ENCODE data around the gene YEATS4. TPM values are rescaled to one million over a fixed set of nuclear protein-coding genes. Genes with fewer than 3 reads are reported as not detected.

Gene YEATS4
- total RNA-seq, 1 experiment from 2014 or later = 37.8 TPM

DNA sequence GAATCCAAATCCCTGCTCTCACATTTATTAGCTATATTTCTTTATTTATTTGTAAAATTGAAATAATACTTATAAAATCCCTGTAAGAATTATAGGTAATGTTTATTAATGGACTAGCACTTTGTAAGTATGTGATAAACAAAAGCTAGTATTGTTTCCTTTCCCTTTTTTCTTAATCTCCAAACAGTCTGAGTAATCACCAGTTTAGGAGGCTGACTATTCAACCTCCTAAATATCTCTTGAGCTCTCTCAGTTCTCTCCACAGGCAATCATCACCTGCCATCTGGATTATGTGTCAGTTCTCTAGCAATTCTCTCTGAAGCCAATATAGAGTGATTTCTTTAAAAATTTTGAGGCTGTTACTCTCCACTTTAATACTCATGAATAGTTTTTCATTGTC, 20.6 kb upstream of the YEATS4 start:
- in situ Hi-C loops (cut with HindIII; ENCODE audit: low sequenced_read_pairs) = no loop called here
- DNase-seq (ENCODE audit: low spot score) = no peak

GRCh38 chr12:69339999-69340398, 19.5 kb upstream of the YEATS4 start:
- DNase-seq (ENCODE audit: low spot score) = no peak
- in situ Hi-C loops (cut with HindIII; ENCODE audit: low sequenced_read_pairs) = no loop called here

GRCh38 chr12:69341328-69341727, 18.2 kb upstream of the YEATS4 start:
- DNase-seq (ENCODE audit: low spot score) = no peak
- in situ Hi-C loops (cut with HindIII; ENCODE audit: low sequenced_read_pairs) = no loop called here

GRCh38 chr12:69342421-69342820, 17.1 kb upstream of the YEATS4 start:
- in situ Hi-C loops (cut with HindIII; ENCODE audit: low sequenced_read_pairs) = no loop called here
- no peak for DNase-seq (ENCODE audit: low spot score)

DNA sequence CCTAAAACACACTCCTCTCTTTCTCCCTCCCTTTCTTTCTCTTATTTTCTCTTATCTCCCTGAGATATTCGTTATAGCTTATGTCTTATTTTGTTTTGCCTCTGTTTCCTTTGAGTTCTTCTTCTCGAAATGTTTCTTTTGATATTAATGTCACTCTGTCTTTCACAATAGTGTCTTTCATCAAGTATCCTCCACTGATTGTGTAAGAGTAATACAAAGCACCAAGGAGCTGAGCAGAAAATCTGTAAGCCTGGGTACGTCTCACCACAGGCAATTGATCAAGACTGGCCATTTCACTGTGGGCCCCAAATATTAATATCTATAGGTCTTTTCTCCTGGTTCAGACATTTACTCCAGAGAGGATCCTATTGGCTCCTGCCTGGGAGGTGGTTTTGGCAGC, 16.2 kb upstream of the YEATS4 start:
- no peak for DNase-seq (ENCODE audit: low spot score)

DNA sequence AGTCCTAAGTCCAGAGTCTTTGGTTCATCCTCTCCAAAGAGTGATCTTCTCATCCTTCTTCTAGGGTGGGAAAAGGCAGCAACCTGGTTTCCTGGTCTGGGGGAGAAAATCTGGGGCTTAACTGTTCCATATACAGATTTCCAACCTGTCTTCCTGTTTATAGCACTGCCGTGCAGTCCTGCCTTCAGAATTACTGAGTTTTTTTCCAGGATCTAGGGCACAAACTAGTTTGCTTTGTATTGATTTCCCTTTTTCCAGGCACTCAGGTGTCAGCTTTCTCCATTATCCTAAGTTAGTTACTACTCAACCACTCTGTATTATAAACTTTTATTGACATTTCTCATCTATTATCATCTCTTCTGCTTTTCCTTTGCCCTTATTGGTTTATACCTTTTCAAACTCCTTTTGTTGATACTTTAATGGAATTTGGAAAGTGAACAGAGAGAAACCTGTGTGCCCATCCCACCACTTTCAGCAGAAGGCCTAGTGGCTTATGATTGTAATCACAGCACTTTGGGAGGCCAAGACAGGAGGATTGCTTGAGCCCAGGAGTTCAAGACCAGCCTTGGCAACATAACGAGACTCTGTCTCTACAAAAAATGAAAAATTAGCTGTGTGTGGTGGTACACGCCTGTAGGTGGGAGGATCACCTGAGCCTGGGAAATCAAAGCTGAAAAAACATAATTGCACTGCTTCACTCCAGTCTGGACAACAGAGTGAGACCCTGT, 15.5 kb upstream of the YEATS4 start:
- no peak for DNase-seq (ENCODE audit: low spot score)
- in situ Hi-C loops (cut with HindIII; ENCODE audit: low sequenced_read_pairs) = no loop called here

More for the DNA sequence above, 16.2 kb upstream of the YEATS4 start:
- in situ Hi-C loops (cut with HindIII; ENCODE audit: low sequenced_read_pairs) = no loop called here

DNA sequence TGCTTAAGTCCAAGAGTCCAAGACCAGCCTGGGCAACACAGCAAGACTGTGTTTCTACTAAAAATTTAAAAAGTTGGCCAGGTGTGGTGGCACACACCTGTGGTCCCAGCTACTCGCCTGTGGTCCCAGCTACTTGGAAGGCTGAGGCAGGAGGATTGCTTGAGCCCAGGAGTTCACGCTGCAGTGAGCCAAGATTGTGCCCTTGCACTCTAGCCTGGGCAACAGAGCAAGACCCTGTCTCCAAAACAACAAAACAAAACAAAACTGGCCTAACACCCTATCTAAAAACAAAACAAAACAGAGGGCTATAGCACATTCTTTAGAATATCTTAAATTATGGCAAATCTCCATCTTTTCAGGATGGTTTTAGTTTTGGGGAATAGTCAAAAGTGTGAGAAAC, 14.5 kb upstream of the YEATS4 start:
- in situ Hi-C loops (cut with HindIII; ENCODE audit: low sequenced_read_pairs) = no loop called here

DNA sequence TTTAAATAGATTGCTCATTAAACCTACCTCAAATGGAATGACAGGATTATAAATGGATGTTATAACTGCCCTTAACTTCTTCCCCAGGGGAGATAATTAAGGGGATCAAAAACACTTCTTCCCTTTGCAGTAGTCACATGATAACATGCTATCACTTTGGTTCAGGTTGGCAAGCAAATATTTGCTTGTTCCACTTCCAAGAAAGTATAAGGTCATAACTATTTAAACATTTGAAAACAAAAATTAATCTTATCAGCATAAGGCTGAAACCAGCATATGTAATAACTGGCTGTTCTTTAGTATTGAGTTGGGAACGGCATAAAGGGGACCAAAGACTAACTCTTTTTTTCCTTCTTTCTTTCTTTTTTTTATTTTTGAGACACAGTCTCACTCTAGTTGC, 13.8 kb upstream of the YEATS4 start:
- no peak for DNase-seq (ENCODE audit: low spot score)
- in situ Hi-C loops (cut with HindIII; ENCODE audit: low sequenced_read_pairs) = no loop called here

More for the DNA sequence above, 14.5 kb upstream of the YEATS4 start:
- DNase-seq (ENCODE audit: low spot score) = no peak

- DNase-seq (ENCODE audit: low spot score) = no peak
- in situ Hi-C loops (cut with HindIII; ENCODE audit: low sequenced_read_pairs) = no loop called here
These were observed 11.2 kb upstream of the YEATS4 start, which contains the start of gene LYZ for GRCh38 chr12:69348162-69348938. Gene LYZ (plus strand): TSS chr12:69348381. CDS start chr12:69348409, 28 bp downstream.

GRCh38 chr12:69350002-69350626, 9.4 kb upstream of the YEATS4 start:
- in situ Hi-C loops (cut with HindIII; ENCODE audit: low sequenced_read_pairs) = no loop called here
- DNase-seq (ENCODE audit: low spot score) = no peak

DNA sequence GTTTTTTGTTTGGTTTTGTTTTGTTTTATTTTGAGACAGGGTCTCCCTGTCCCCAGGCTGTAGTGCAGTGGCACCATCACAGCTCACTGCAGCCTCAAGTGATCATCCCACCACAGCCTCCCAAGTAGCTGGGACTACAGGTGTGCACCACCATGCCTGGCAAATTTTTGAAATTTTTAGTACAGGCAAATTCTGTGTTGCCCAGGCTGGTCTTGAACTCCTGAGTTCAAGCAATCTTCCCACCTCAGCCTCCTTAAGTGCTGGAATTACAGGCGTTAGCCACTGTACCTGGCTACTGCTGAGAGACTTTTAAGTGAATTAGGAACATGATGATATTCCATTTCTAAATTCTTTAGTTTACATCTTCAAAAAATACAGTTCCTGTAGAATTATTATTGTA, 8.8 kb upstream of the YEATS4 start:
- in situ Hi-C loops (cut with HindIII; ENCODE audit: low sequenced_read_pairs) = no loop called here
- DNase-seq (ENCODE audit: low spot score) = no peak

DNA sequence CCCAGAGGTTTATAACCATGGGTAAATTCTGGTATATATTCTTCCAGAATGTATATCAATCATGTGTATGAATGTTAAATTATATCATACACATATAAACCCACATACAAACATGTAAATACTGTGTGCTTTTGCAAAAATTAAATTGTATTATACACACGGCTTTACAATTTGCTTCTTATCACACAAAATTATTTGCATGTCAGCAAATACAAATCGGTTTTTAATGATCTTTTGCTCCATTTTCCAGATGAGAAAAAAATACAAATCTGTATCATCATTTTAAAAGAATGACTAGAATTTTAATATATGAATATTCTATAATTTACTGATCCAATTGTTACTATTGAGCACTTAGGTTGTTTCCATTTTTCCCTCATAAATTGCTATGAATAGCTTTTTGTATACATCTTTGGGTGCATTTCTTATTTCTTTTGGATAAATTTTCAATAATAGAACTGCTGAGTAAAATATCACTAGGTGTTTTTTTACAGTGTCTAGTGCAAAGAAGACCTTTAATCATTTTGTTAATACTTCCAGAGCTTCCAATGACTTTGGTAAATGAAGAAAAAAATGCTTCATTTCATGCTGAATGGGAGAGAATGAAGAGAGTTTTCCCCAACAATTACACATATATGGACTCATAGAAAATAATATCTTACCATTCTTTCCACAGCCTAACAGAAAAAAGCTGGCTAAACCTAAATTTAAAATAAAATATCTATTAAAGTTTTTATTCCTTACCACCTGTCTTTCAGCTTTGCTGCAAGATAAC, 7.9 kb upstream of the YEATS4 start:
- in situ Hi-C loops (cut with HindIII; ENCODE audit: low sequenced_read_pairs) = no loop called here
- DNase-seq (ENCODE audit: low spot score) = no peak

GRCh38 chr12:69352904-69353303, 6.6 kb upstream of the YEATS4 start:
- DNase-seq (ENCODE audit: low spot score) = no peak
- in situ Hi-C loops (cut with HindIII; ENCODE audit: low sequenced_read_pairs) = no loop called here

- no peak for DNase-seq (ENCODE audit: low spot score)
- in situ Hi-C loops (cut with HindIII; ENCODE audit: low sequenced_read_pairs) = no loop called here
These were observed 5.4 kb upstream of the YEATS4 start for GRCh38 chr12:69354172-69354555.

DNA sequence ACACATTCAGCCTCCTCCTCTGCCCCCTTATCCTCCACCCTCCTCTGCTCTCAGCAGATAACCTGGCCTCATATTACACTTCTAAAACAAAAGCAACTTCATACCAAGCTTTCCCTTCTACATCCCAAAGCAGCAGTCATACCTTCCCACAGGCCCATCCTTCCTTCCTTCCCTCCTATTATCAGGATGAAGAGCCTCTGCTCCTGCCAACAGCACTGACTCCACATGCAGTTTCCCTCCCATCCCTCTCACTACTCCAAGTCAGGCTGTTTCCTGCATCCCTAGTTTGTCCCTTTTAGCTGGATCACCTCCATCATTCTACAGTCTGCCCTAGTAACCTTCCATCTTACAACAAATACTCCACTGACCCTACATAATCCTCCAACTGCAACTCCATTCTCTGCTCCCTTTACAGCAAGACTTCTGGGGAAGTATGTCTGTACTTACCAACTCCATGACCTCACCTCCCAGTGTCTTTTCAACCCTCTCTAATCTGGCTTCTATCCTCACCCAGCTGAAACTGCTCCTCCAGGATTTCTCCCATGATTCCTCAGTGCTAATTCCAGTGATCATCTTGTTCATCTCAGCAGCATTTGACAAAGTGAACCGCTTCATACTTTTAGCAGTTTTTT, 4.9 kb upstream of the YEATS4 start:
- in situ Hi-C loops (cut with HindIII; ENCODE audit: low sequenced_read_pairs) = no loop called here

DNA sequence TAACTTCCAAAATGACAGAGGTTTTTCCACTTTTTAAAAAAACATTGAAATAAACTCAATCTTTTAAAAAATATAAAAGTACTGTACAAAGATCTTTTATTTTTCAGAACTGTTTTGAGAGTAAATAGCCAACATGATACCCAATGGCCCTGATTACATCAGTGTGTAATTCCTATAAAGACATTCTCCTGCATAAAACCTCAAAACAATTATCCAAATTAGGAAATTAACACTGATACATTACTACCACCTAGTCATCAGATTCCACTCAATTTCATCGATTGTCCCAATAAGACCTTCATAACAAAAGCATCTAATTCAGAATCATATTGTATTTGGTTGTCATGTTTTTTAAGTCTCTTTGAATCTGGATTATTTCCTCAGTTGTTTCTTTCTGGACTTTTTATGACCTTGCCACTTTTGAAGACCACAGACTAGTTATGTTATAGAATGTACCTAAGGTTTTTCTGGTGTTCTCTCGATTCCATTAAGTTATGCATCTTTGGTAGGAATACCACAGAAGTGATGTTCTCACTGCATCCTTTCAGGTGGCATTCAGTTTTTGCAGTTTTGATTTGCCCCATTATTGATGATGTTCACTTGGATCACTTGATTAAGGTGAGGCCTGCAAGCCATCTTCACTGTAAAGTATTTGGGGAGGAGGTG, 4.0 kb upstream of the YEATS4 start:
- DNase-seq (ENCODE audit: low spot score) = no peak
- in situ Hi-C loops (cut with HindIII; ENCODE audit: low sequenced_read_pairs) = no loop called here

More for the DNA sequence above, 4.9 kb upstream of the YEATS4 start:
- DNase-seq (ENCODE audit: low spot score) = no peak

DNA sequence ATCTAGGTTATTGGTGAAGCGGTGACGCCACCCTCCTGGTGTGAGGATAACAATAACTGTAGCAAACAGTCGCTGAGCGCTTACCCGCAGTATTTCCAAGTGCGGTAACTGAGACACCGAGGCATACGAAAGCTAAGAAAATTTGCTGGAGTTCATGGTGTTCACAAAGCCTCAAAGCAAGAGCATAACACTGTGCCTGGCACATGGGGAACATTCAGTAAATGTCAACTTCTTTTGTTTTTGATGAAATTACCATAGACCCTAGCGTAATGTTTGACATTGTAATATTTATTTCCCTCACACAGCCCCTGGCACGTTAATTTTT, 767 bp downstream of the YEATS4 start:
- DNase-seq (ENCODE audit: low spot score) = no peak
- in situ Hi-C loops (cut with HindIII; ENCODE audit: low sequenced_read_pairs) = no loop called here

GRCh38 chr12:69366796-69367195, 7.3 kb downstream of the YEATS4 start:
- no peak for DNase-seq (ENCODE audit: low spot score)
- in situ Hi-C loops (cut with HindIII; ENCODE audit: low sequenced_read_pairs) = no loop called here

- in situ Hi-C loops (cut with HindIII; ENCODE audit: low sequenced_read_pairs) = no loop called here
These were observed 8.6 kb downstream of the YEATS4 start for GRCh38 chr12:69368171-69368570.

More at GRCh38 chr12:69368171-69368570, 8.6 kb downstream of the YEATS4 start:
- no peak for DNase-seq (ENCODE audit: low spot score)
